ENCODE data around the gene ZDHHC11B. TPM values are rescaled to one million over a fixed set of nuclear protein-coding genes. Genes with fewer than 3 reads are reported as not detected.

The ZDHHC11B gene
- total RNA-seq, 6 experiments from 2014 or later: 0.56 to 5.1 (median 2.8) TPM

GRCh38 chr5:674630-675011, 109.9 kb downstream of the ZDHHC11B start:
- ATAC-seq (no peak), DNase-seq (no peak)
- H3K36me3 ChIP-seq: no peaks in the 10 kb centered on the region
- no CpG with 5 or more reads among the region's 7 CpGs for WGBS (ENCODE audit: insufficient coverage, low coverage, low lambda C conversion rate, missing lambda C conversion rate)
- H3K4me3 ChIP-seq: no peak overlapping the region
- peaks cover 0 to 42% (median 26%) of the 10 kb centered on the region in 4 donors for H3K4me1 ChIP-seq
- H3K9me3 ChIP-seq: no peaks in the 10 kb centered on the region
- intact Hi-C loops (cut with DNase I): loop anchor here in 1 of 2 donors (5.0 kb wide), 1 partner anchor 233 kb away; no protein-coding TSS in a partner anchor
- no peaks in the 10 kb centered on the region for H3K27me3 ChIP-seq
- TF ChIP-seq POLR2A (IDR thresholded peaks at IDR 0.05): no peak
- TF ChIP-seq CTCF (IDR thresholded peaks at IDR 0.05): peak in 1 of 4 donors; percentile 14
- H3K27ac ChIP-seq: peak overlapping the region in 1 of 3 donors; percentile 73

- Histone ChIP-seq H3K4me3 (peak overlapping the region in 1 of 3 donors; percentile 6), H3K27ac (peak overlapping the region in 2 of 3 donors; percentile 62 to 73), H3K27me3 (no peaks in the 10 kb centered on the region), H3K36me3 (no peaks in the 10 kb centered on the region), H3K4me1 (peaks cover 0 to 42% (median 26%) of the 10 kb centered on the region in 4 donors), H3K9me3 (no peaks in the 10 kb centered on the region)
- TF ChIP-seq POLR2A (IDR thresholded peaks at IDR 0.05) (no peak), CTCF (IDR thresholded peaks at IDR 0.05) (no peak)
- ATAC-seq: peak; percentile 42 to 74 (median 71)
- intact Hi-C loops (cut with DNase I): loop anchor here in 1 of 2 donors (5.0 kb wide), 1 partner anchor 233 kb away; no protein-coding TSS in a partner anchor
- DNase-seq: peak; percentile 62 to 94 (median 92)
- 20% methylated on average over 3 of the region's 27 CpGs for WGBS (ENCODE audit: insufficient coverage, low coverage, low lambda C conversion rate, missing lambda C conversion rate)
Observed at GRCh38 chr5:673831-674629, 110.5 kb downstream of the ZDHHC11B start.

GRCh38 chr5:673161-673830, 111.2 kb downstream of the ZDHHC11B start:
- Histone ChIP-seq H3K4me1 (peaks cover 0 to 42% (median 26%) of the 10 kb centered on the region in 4 donors), H3K36me3 (no peaks in the 10 kb centered on the region), H3K27me3 (no peaks in the 10 kb centered on the region), H3K27ac (peak overlapping the region in 1 of 3 donors; percentile 10), H3K4me3 (no peak overlapping the region), H3K9me3 (no peaks in the 10 kb centered on the region)
- DNase-seq (peak in 1 of 3 donors; percentile 54), ATAC-seq (no peak)
- intact Hi-C loops (cut with DNase I): loop anchor here in 1 of 2 donors (5.0 kb wide), 1 partner anchor 234 kb away; no protein-coding TSS in a partner anchor
- no peak for TF ChIP-seq POLR2A (IDR thresholded peaks at IDR 0.05)
- no peak for TF ChIP-seq CTCF (IDR thresholded peaks at IDR 0.05)
- WGBS (ENCODE audit: insufficient coverage, low coverage, low lambda C conversion rate, missing lambda C conversion rate): 10% methylated on average over 2 of the region's 19 CpGs

GRCh38 chr5:672329-673160, 112.0 kb downstream of the ZDHHC11B start:
- H3K4me1 ChIP-seq: peaks cover 0 to 42% (median 26%) of the 10 kb centered on the region in 4 donors
- H3K27me3 ChIP-seq: no peaks in the 10 kb centered on the region
- peak in 3 of 4 donors; percentile 4 to 52 (median 5) for ATAC-seq
- intact Hi-C loops (cut with DNase I): loop anchor here in 1 of 2 donors (5.0 kb wide), 1 partner anchor 235 kb away; no protein-coding TSS in a partner anchor
- peak overlapping the region in 2 of 3 donors; percentile 65 to 86 for H3K27ac ChIP-seq
- peak; percentile 69 to 86 (median 77) for DNase-seq
- no peak for TF ChIP-seq POLR2A (IDR thresholded peaks at IDR 0.05)
- TF ChIP-seq CTCF (IDR thresholded peaks at IDR 0.05): no peak
- H3K4me3 ChIP-seq: no peak overlapping the region
- WGBS (ENCODE audit: insufficient coverage, low coverage, low lambda C conversion rate, missing lambda C conversion rate): 7% methylated on average over 16 of the region's 27 CpGs
- H3K36me3 ChIP-seq: no peaks in the 10 kb centered on the region
- no peaks in the 10 kb centered on the region for H3K9me3 ChIP-seq

Measured in right lobe of liver (tissue), 6 donors.